HG02588 (cell line): Measurements from ENCODE around the gene DPP10.

Experiments used
- ATAC-seq: cut with Tn5 transposase; IDR thresholded peaks from one replicate; pipeline ENCODE4 v1.9.1; 2021; ENCODE audit warnings: mild to moderate bottlenecking, moderate library complexity; ENCODE audit not compliant: unreplicated experiment

DPP10 gene

GRCh38 chr2:115833196-115833595 lies 1390.8 kb downstream of the DPP10 start:
- ATAC-seq: no peak

- no peak for ATAC-seq
These were observed 1396.1 kb downstream of the DPP10 start for GRCh38 chr2:115838539-115838938.

- no peak for ATAC-seq
These were observed 1399.9 kb downstream of the DPP10 start for GRCh38 chr2:115842306-115842705.

- ATAC-seq: no peak
These were observed 1405.8 kb downstream of the DPP10 start for GRCh38 chr2:115848192-115848591.

- no peak for ATAC-seq
These were observed 1424.6 kb downstream of the DPP10 start for GRCh38 chr2:115867024-115867423.

GRCh38 chr2:115874427-115874826 lies 1432.0 kb downstream of the DPP10 start:
- ATAC-seq: no peak

GRCh38 chr2:115880558-115880957 lies 1438.1 kb downstream of the DPP10 start:
- no peak for ATAC-seq

GRCh38 chr2:115887209-115887776 lies 1444.9 kb downstream of the DPP10 start:
- no peak for ATAC-seq
